GM18505 (cell line): ENCODE results near the gene CDC45.
"Not testable (repeated sequence)": the region's sequence is repeated elsewhere in the genome, so short reads cannot be mapped to it uniquely, and the experiment has no call there.

ENCODE experiments used
- ATAC-seq: cut with Tn5 transposase; IDR thresholded peaks from one replicate; pipeline ENCODE4 v1.9.1; 2021; ENCODE audit not compliant: unreplicated experiment
- POLR2A ChIP-seq: IDR thresholded peaks from 4 replicates; pipeline ENCODE4 v1.6.1; 2011; ENCODE audit warnings: borderline replicate concordance; ENCODE audit not compliant: insufficient read depth, insufficient read length; ENCODE audit errors: extremely low read depth

The CDC45 gene

DNA sequence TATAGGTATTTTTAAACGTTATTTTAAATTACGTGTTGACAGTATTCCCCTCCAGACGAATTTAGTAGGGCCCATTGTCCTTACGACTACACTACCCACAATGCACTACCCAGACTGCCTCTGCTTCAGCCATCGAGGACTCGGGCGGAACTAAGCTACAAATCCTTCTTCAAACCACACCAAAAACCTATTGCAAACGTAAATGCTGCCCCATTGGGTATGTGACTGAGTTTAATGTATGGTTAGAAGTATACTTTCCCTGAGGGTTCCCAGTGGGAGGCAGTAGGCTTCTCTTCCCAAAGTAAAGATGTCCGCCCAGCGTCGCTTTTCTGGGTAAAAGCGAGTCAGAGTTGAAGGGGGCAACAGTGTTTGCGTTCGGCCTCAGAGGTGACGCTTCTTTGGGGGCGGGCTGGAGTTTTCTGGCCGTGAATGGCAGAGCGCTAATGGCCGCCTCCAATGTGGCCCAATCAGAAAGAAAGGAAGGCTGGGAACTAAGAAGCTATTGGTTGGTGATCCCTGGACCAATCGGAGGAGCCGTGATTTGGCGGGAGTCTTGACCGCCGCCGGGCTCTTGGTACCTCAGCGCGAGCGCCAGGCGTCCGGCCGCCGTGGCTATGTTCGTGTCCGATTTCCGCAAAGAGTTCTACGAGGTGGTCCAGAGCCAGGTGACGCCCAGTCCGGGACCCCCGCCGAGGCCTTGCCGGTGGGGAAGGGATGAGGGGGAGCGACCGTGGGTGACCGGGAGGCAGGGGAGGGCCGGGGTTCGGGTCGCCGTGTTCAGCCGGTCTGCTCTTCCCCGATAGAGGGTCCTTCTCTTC is at the start of gene CDC45:
Gene CDC45 (plus strand): TSS at position 566 of the 818 bp plus-strand sequence. CDS start 49 bp downstream, at position 615.
- ATAC-seq: peak; percentile 77
- peak; percentile 57 for TF ChIP-seq POLR2A

- no peak for ATAC-seq
- TF ChIP-seq POLR2A: peak; percentile 56
Observed at GRCh38 chr22:19429950-19430889, 49.5 kb upstream of the CDC45 start.

- no peak for TF ChIP-seq POLR2A
- peak; percentile 4 for ATAC-seq
Observed at GRCh38 chr22:19430890-19431541, 48.7 kb upstream of the CDC45 start.

GRCh38 chr22:19431649-19432132 is 48.0 kb upstream of the CDC45 start, which contains the start of gene HIRA:
Gene HIRA (minus strand): TSS chr22:19431733. CDS start chr22:19431476, 257 bp downstream.
- TF ChIP-seq POLR2A: no peak
- ATAC-seq: peak; percentile 48

- ATAC-seq: peak; percentile 66
- TF ChIP-seq POLR2A: peak; percentile 98
Observed at GRCh38 chr22:19432133-19432851, 47.4 kb upstream of the CDC45 start, which contains the start of gene MRPL40. Gene MRPL40 (plus strand): TSS chr22:19432545. CDS start chr22:19432555, 10 bp downstream.

DNA sequence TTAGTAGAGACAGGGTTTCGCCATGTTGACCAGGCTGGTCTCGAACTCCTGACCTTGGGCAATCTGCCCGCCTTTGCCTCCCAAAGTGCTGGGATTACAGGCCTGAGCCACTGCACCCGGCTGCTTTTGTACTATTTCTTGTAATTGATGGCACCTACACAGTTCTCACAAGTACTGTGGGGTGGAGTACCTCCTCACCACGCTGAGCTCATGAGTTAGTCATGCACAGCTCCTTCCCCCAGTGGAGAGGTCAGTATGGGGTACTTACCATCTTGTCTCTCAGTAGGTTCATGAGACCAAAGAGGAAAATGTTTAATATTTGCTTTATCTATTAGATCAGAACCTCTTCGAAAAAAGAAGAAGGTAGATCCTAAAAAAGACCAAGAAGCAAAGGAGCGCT is 45.3 kb upstream of the CDC45 start:
- no peak for TF ChIP-seq POLR2A
- no peak for ATAC-seq

DNA sequence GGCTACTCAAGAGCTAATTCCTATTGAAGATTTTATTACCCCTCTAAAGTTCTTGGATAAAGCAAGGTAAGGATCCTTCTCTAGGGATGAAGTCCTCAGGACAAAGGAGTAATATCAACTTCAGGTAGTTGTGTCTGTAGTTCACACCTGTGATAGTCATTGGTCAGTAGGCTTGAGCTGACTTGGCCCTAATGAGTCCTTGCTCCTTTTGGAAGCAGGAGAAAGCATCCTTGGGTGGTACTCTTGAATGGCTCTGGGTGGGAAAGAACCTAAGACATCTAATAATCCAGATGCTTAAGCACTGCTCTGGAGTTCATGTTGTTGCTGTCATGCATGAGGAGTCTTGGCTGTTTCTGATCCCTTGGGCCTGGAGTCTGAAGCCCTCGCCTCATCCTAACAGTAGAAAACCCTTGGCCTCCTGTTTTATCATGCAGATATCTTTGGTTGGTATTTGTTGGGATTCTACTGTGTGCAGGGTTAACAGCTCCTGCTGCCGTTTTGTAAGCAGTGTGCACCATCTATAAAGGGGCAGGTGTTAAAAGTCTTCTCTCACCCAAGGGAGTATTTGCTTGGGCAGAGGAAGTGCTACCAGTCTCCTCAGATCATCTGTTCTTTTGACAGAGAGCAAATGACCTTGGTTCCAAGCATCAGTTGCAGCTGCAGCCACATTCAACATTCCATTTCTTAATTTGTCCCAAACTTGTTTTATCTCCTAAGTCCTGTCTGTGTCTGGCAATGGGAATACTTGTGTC is 44.7 kb upstream of the CDC45 start:
- no peak for ATAC-seq
- TF ChIP-seq POLR2A: no peak

- ATAC-seq: not testable (repeated sequence)
Observed at GRCh38 chr22:19436444-19437161, 43.1 kb upstream of the CDC45 start.

- no peak for TF ChIP-seq POLR2A
- ATAC-seq: no peak
Observed at GRCh38 chr22:19438298-19438697, 41.4 kb upstream of the CDC45 start.

DNA sequence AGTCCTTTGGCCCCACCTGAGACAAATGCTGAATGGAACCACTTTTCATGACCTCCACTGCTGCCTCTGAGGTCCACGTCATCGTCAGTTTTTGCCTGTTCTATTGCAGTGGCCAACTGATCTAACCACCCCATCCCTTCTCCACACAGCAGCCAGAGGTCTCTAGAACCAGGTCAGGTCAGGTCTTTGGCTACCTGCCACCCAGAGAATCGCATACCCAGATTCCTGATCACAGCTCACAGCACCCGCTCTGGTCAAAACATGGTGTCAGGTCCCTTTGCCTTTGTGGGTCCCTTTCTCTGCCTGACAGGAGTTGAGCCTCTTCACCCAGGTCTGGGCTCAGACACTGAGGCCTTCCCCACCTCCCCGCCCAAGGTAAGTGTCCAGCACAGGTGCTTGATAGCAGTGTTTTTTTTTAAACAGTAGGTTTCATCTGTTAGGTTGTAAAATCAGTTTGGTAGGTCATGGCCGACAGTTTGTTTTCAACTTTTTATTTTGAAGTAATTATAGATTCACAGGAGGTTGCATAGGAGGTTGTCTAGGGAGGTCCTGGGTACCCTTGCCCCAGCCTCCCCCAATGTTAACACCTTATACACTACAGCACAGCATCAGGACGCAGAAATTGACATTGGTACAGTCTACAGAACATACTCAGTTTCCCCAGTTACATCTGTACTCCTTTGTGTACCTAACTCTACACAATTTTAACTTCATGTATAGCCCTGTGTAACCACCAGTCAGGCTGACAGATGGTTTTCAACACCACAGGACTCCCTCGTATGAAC is 39.1 kb upstream of the CDC45 start:
- no peak for ATAC-seq
- TF ChIP-seq POLR2A: no peak
